GM12873 (cell line): ENCODE measurements around the gene NOTUM.

ENCODE experiments used
- CTCF ChIP-seq: IDR thresholded peaks from 2 replicates; pipeline ENCODE4 v1.5.1; 2012; ENCODE audit warnings: low read depth, mild to moderate bottlenecking, moderate library complexity, low read length, control low read depth; ENCODE audit not compliant: insufficient read depth; ENCODE audit errors: missing control alignments

Gene NOTUM

GRCh38 chr17:81934850-81935708, 25.9 kb downstream of the NOTUM start:
- no peak for TF ChIP-seq CTCF

GRCh38 chr17:81934098-81934757, 26.8 kb downstream of the NOTUM start:
- no peak for TF ChIP-seq CTCF

- TF ChIP-seq CTCF, result no peak
Observed at GRCh38 chr17:81933178-81933699, 27.7 kb downstream of the NOTUM start.

- no peak for TF ChIP-seq CTCF
Observed at GRCh38 chr17:81932333-81932983, 28.5 kb downstream of the NOTUM start.

GRCh38 chr17:81931557-81932332, 29.2 kb downstream of the NOTUM start:
- TF ChIP-seq CTCF, result no peak

GRCh38 chr17:81931189-81931556, 29.8 kb downstream of the NOTUM start:
- no peak for TF ChIP-seq CTCF
